BJ (cell line): ENCODE results near the gene NLRP5. TPM values are rescaled to one million over a fixed set of nuclear protein-coding genes. Genes with fewer than 3 reads are reported as not detected.
A peak's percentile ranks its signal among the peaks of the same experiment; 100 is the strongest.

Experiments
- CTCF ChIA-PET: fragments of 350-600 bp; formaldehyde crosslinking; extraction: SDS; loops from one replicate; lab custom pipeline; 2021; ENCODE audit warnings: antibody characterized with exemption, inconsistent platforms; lab: Yijun Ruan, JAX
- POLR2A ChIA-PET: fragments of 300-600 bp; sonication (Branson Sonifier 250); formaldehyde crosslinking; extraction: SDS; loops from one replicate; lab custom pipeline; 2021; ENCODE audit warnings: antibody characterized with exemption; lab: Charles Lee
- DNase-seq: peaks from one replicate; pipeline ENCODE4 v3.0.0-alpha.2; 2011; ENCODE audit warnings: low read depth
- H3K27me3 ChIP-seq: 2 replicates; pipeline ENCODE4 v1.6.0; 2011; ENCODE audit warnings: low read length; ENCODE audit not compliant: control insufficient read depth, insufficient read depth
- H3K36me3 ChIP-seq: 2 replicates; pipeline ENCODE4 v1.5.1; 2011; ENCODE audit warnings: low read length; ENCODE audit not compliant: control insufficient read depth, insufficient read depth
- H3K4me3 ChIP-seq: 2 replicates; pipeline ENCODE4 v1.5.1; 2011; ENCODE audit warnings: low read depth, mild to moderate bottlenecking, control low read depth, low read length
- CTCF ChIP-seq: IDR thresholded peaks from 2 replicates; pipeline ENCODE4 v1.5.1; 2011; ENCODE audit warnings: low read depth, mild to moderate bottlenecking, control low read depth, inconsistent platforms, low read length, moderate library complexity; ENCODE audit not compliant: insufficient read depth
- polyA plus RNA-seq: library from polyadenylated mRNA; depleted of rRNA; stranded (reverse); fragments of >200 nt; gene quantifications from 2 replicates; pipeline ENCODE4 v1.2.3, GENCODE V29; 2011

The NLRP5 gene
- polyA plus RNA-seq, 1 experiment, result not detected

- ChIA-PET POLR2A (no interaction called here), CTCF (interaction anchor here (0.6 to 13.7 kb wide), 28 partner anchors 9 to 1533 kb away, joined by 3 to 262 read pairs (median 4); partner anchors contain the start of gene GALP)
- peak; percentile 92 for TF ChIP-seq CTCF
- H3K4me3 ChIP-seq, result no peak overlapping the region
- no peak for DNase-seq
- no peaks in the 10 kb centered on the region for H3K36me3 ChIP-seq
- no peaks in the 10 kb centered on the region for H3K27me3 ChIP-seq
Measured at GRCh38 chr19:56076498-56076897, 89.9 kb downstream of the NLRP5 start.

GRCh38 chr19:56079609-56080008 lies 93.0 kb downstream of the NLRP5 start:
- ChIA-PET CTCF (interaction anchor here (0.7 to 13.7 kb wide), 9 partner anchors 9 to 1019 kb away, joined by 3 to 262 read pairs (median 4); partner anchors contain the start of gene GALP), POLR2A (no interaction called here)
- Histone ChIP-seq H3K36me3 (no peaks in the 10 kb centered on the region), H3K27me3 (no peaks in the 10 kb centered on the region), H3K4me3 (no peak overlapping the region)
- TF ChIP-seq CTCF, result no peak
- DNase-seq, result no peak

GRCh38 chr19:56080669-56081401 lies 94.3 kb downstream of the NLRP5 start:
- ChIA-PET CTCF (interaction anchor here (0.6 to 13.7 kb wide), 21 partner anchors 9 to 253 kb away, joined by 3 to 262 read pairs (median 5); partner anchors contain the start of genes GALP, ZNF444 and ZNF787), POLR2A (no interaction called here)
- DNase-seq, result no peak

GRCh38 chr19:56083668-56084067 lies 97.1 kb downstream of the NLRP5 start:
- no peak for TF ChIP-seq CTCF
- no peak for DNase-seq
- POLR2A ChIA-PET, result no interaction called here
- peaks cover 3% of the 10 kb centered on the region; the same call in 1 of the 2 replicates for H3K36me3 ChIP-seq
- CTCF ChIA-PET, result interaction anchor here (0.7 to 13.7 kb wide), 2 partner anchors 88 to 169 kb away, joined by 4 to 122 read pairs; no protein-coding TSS in a partner anchor
- H3K4me3 ChIP-seq, result no peak overlapping the region
- no peaks in the 10 kb centered on the region for H3K27me3 ChIP-seq

More at GRCh38 chr19:56080669-56081401, 94.3 kb downstream of the NLRP5 start:
- no peaks in the 10 kb centered on the region for H3K36me3 ChIP-seq
- TF ChIP-seq CTCF, result peak; percentile 72
- H3K27me3 ChIP-seq, result no peaks in the 10 kb centered on the region
- H3K4me3 ChIP-seq, result peak overlapping the region; percentile 46

- no peak for DNase-seq
- CTCF ChIA-PET, result interaction anchor here (0.6 to 2.5 kb wide), 6 partner anchors 8 to 288 kb away, joined by 3 to 14 read pairs (median 4); no protein-coding TSS in a partner anchor
- POLR2A ChIA-PET, result no interaction called here
- peaks cover 7% of the 10 kb centered on the region for H3K36me3 ChIP-seq
- TF ChIP-seq CTCF, result no peak
- H3K27me3 ChIP-seq, result no peaks in the 10 kb centered on the region
- no peak overlapping the region for H3K4me3 ChIP-seq
Measured at GRCh38 chr19:56084835-56085536, 98.4 kb downstream of the NLRP5 start.
